ENCODE data around the gene MOK.

The MOK gene

DNA sequence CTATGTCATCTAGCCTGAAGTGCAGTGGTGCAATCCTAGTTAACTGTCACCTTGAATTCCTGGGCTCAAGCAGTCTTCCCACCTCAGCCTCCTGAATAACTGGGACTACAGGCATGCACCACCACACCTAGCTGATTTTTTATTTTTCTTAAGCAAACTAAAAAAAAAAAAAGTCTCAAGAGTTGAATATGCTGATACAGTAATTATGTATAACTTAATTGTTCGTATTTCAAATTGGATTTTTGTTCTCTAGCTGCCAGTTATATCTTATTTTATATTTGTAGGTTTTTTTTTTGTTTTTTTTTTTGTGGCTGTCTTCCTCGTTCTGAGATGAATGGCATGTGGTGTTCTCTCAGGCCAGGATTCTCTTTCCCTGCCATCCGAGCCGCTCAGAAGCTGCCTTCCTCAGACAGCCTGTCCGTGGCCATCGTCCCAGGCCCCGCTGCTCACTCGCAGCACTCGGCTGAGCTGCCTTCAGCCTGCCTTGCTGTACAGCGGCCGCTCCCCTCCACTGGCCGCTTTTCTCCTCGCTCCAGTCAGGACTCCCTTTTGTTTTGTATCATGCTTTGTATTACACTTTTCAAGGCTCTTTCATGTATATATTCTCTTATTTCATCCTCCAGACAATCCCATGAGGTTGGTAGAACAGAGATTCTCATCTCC lies 112.0 kb downstream of the MOK start:
- DNase-seq (ENCODE audit: low read depth, low spot score), result no peak
- TF ChIP-seq, protein P1, sequence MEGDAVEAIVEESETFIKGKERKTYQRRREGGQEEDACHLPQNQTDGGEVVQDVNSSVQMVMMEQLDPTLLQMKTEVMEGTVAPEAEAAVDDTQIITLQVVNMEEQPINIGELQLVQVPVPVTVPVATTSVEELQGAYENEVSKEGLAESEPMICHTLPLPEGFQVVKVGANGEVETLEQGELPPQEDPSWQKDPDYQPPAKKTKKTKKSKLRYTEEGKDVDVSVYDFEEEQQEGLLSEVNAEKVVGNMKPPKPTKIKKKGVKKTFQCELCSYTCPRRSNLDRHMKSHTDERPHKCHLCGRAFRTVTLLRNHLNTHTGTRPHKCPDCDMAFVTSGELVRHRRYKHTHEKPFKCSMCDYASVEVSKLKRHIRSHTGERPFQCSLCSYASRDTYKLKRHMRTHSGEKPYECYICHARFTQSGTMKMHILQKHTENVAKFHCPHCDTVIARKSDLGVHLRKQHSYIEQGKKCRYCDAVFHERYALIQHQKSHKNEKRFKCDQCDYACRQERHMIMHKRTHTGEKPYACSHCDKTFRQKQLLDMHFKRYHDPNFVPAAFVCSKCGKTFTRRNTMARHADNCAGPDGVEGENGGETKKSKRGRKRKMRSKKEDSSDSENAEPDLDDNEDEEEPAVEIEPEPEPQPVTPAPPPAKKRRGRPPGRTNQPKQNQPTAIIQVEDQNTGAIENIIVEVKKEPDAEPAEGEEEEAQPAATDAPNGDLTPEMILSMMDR (IDR thresholded peaks at IDR 0.05; ENCODE audit: low read depth, low read length), result no peak
- no peak overlapping the region for H3K4me3 ChIP-seq (ENCODE audit: low read depth, low read length)
- in situ Hi-C loops (cut with HindIII; ENCODE audit: low sequenced_read_pairs), result no loop called here

DNA sequence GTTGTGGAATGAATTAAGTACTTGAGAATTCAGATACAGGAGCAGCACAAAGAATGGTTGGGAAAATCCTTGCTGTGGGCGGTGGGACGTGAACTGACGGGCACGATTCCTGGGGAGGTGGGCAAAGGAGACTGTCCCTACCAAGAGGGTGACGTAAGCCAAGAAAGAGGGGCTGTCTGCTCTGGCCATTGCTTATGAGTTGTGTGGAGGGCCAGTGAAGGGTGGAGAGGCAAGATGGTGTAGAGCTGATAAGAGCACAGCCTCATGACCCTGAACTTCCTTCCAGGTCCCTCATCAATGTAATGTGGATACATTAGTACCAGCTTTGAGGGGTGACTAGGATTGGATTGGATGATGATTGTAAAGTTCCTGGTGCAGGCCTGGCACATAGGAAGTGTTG lies 115.1 kb downstream of the MOK start:
- TF ChIP-seq, protein P1 (IDR thresholded peaks at IDR 0.05; ENCODE audit: low read depth, low read length), result no peak
- in situ Hi-C loops (cut with HindIII; ENCODE audit: low sequenced_read_pairs), result no loop called here
- no peak overlapping the region for H3K4me3 ChIP-seq (ENCODE audit: low read depth, low read length)
- DNase-seq (ENCODE audit: low read depth, low spot score), result no peak

DNA sequence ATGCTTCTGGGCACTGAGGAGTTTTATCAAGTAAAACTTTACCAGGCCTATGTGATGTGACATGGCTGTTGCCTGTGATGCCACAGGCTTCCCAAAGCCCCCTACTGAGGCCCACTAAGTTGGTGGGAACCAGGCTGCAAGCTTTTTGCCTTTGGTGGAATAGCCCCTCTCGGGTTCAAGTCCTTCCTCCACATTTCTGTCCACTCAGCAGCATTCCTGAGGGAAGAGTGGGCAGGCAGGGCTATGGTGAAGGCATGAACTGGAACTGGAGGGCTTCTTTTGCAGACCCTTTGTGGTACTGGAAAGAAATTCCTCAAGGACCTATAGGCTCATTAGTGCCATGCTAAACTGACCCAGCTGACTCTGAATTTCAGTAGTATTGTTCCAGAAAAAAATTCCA lies 116.8 kb downstream of the MOK start:
- DNase-seq (ENCODE audit: low read depth, low spot score), result no peak
- H3K4me3 ChIP-seq (ENCODE audit: low read depth, low read length), result no peak overlapping the region
- TF ChIP-seq, protein P1 (IDR thresholded peaks at IDR 0.05; ENCODE audit: low read depth, low read length), result no peak
- in situ Hi-C loops (cut with HindIII; ENCODE audit: low sequenced_read_pairs), result no loop called here

DNA sequence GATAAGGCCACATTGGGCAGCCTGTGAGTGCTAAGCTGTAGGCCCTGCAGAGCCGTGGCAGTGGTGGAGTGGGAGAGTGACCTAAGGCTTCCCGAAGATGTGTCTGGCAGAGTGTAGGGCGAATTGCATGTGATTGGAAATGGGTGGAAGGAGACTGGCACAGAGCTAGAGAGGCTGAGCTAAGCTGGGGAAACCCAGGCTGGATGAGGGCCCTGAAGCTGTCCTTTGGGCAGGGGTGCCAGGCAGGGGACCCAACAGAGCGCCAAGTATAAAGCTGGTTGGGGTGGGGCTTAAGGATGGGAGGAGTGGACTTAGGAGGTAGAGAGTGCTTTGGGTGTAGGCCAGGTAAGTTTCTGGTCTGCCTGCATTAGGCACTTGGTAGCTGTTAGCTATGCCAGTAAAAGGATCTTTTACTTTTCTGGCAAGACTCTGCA lies 117.4 kb downstream of the MOK start:
- in situ Hi-C loops (cut with HindIII; ENCODE audit: low sequenced_read_pairs), result no loop called here
- TF ChIP-seq, protein P1 (IDR thresholded peaks at IDR 0.05; ENCODE audit: low read depth, low read length), result no peak
- no peak overlapping the region for H3K4me3 ChIP-seq (ENCODE audit: low read depth, low read length)

DNA sequence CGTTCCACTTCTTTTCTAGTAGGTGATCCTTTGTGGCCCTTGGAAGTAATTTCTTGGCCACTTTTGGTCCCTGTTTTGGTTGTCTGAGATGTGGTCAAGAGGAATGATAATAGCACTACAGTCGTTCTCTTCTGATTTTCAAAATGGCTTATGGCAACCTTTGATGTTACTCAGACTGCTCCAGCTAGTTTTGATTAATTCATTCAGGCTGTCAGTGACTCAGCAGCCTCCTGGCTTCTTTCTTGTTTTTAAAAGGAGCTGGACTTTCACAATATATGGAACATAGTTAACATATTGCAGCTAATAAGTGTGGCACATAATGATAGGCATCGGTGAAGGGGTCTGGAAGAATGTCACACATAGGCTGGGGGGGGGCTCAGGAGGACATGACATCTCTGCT lies 117.9 kb downstream of the MOK start:
- H3K4me3 ChIP-seq (ENCODE audit: low read depth, low read length), result no peak overlapping the region
- in situ Hi-C loops (cut with HindIII; ENCODE audit: low sequenced_read_pairs), result no loop called here
- TF ChIP-seq, protein P1 (IDR thresholded peaks at IDR 0.05; ENCODE audit: low read depth, low read length), result no peak
- DNase-seq (ENCODE audit: low read depth, low spot score), result peak; percentile 89

More for the DNA sequence above, 117.4 kb downstream of the MOK start:
- DNase-seq (ENCODE audit: low read depth, low spot score), result no peak

DNA sequence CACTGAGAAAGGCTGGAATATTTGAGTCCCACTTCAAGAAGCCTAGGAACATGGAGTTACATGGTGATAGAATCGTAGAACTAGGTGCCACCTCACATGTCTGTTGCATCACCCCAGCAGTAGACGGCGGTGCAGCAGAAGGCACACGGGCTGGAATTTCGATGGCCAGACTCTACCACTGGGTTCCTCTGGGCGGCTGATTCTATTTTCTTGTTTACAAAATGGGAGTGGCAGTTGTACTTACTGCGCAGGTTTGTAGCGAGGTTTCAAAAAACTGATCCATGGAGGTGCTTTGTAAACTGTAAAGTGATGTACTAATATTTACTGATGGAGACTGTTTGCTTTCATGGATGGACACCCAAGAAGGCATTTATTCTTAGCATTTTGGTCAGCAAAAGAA lies 119.6 kb downstream of the MOK start:
- DNase-seq (ENCODE audit: low read depth, low spot score), result no peak
- H3K4me3 ChIP-seq (ENCODE audit: low read depth, low read length), result no peak overlapping the region
- in situ Hi-C loops (cut with HindIII; ENCODE audit: low sequenced_read_pairs), result no loop called here
- TF ChIP-seq, protein P1 (IDR thresholded peaks at IDR 0.05; ENCODE audit: low read depth, low read length), result no peak
